ENCODE measurements around the gene ZBTB20.
"Not testable (repeated sequence)": the region's sequence is repeated elsewhere in the genome, so short reads cannot be mapped to it uniquely, and the experiment has no call there.

ZBTB20 gene

DNA sequence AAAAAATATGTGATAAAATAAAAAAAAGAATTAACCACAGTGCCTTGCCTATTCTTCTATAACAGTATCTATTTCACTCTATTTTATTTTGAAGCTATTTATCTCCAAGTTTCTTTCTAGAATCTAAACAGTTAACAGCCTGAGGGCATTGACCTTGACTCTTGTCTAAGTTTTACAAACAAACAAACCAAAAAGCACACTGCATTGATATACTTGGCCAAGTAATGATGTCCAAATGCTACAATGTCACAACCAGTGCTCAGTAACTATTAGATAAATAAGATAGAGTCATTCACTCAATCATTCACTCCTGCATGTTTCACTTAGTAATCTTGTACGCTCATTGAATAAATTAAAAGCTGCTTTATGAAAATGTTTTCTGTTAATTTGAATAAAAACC, 466.8 kb downstream of the ZBTB20 start:
- Mint-ChIP-seq H3K4me1 (ENCODE audit: low read depth) (no peaks in the 10 kb centered on the region), H3K27me3 (ENCODE audit: low read depth) (no peaks in the 10 kb centered on the region), H3K4me3 (no peak overlapping the region), H3K9me3 (peaks cover 5% of the 10 kb centered on the region), H3K36me3 (ENCODE audit: low read depth) (no peaks in the 10 kb centered on the region), H3K27ac (no peak overlapping the region)

DNA sequence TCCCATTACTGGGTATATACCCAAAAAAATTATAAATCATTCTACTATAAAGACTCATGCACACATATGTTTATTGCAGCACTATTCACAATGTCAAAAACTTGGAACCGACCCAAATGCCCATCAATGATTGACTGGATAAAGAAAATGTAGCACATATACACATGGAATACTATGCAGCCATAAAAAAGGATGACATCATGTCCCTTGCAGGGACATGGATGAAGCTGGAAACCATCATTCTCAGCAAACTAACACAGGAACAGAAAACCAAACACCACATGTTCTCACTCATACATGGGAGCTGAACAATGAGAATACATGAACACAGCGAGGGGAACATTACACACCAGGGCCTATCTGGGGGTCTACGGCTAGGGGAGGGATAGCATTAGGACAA, 467.3 kb downstream of the ZBTB20 start:
- H3K36me3 Mint-ChIP-seq (ENCODE audit: low read depth); H3K27ac Mint-ChIP-seq; H3K27me3 Mint-ChIP-seq (ENCODE audit: low read depth); H3K9me3 Mint-ChIP-seq; H3K4me3 Mint-ChIP-seq; H3K4me1 Mint-ChIP-seq (ENCODE audit: low read depth): not testable (repeated sequence)

DNA sequence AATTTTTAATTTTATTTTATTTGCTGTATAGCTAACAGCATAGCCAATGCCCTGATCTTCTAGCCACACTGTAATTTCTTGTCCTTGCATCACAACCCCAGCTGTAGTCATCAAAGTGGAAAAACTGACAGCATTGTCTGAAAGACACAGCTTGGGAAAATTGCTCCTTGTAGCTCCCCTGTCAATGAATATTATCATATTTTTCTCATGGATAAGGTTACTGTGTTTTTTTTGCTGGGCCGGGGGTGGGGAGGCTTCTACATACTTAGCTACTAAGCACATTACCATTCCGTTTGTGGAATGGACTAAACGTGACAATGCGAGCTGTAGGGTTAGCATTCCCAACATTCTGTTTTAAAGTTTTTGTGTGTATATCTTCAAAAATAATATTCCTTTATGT, 472.0 kb downstream of the ZBTB20 start:
- no peak overlapping the region for H3K4me3 Mint-ChIP-seq
- no peaks in the 10 kb centered on the region for H3K4me1 Mint-ChIP-seq (ENCODE audit: low read depth)
- no peak overlapping the region for H3K27ac Mint-ChIP-seq
- H3K9me3 Mint-ChIP-seq: no peaks in the 10 kb centered on the region
- no peaks in the 10 kb centered on the region for H3K36me3 Mint-ChIP-seq (ENCODE audit: low read depth)
- no peaks in the 10 kb centered on the region for H3K27me3 Mint-ChIP-seq (ENCODE audit: low read depth)

DNA sequence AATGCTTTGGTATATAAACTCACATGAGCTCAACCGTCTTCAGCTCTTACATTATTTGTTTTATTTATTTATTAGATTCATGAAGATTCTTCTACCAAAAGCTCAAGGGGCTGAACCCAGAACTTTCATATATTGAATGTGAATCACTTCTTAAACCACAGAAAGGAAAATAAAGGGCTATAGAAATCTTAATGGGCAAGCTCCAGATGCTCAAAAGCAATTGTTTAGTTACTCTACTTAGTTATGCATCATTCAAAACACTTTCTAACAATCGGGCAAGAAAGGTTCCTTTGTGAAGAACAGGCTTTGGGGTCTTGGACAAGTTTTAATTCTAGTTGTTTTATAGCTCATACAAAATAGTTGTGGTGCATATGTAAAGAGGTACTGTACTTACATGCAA, 473.1 kb downstream of the ZBTB20 start:
- H3K36me3 Mint-ChIP-seq (ENCODE audit: low read depth): no peaks in the 10 kb centered on the region
- no peaks in the 10 kb centered on the region for H3K4me1 Mint-ChIP-seq (ENCODE audit: low read depth)
- H3K9me3 Mint-ChIP-seq: no peaks in the 10 kb centered on the region
- no peak overlapping the region for H3K27ac Mint-ChIP-seq
- H3K4me3 Mint-ChIP-seq: no peak overlapping the region
- no peaks in the 10 kb centered on the region for H3K27me3 Mint-ChIP-seq (ENCODE audit: low read depth)

DNA sequence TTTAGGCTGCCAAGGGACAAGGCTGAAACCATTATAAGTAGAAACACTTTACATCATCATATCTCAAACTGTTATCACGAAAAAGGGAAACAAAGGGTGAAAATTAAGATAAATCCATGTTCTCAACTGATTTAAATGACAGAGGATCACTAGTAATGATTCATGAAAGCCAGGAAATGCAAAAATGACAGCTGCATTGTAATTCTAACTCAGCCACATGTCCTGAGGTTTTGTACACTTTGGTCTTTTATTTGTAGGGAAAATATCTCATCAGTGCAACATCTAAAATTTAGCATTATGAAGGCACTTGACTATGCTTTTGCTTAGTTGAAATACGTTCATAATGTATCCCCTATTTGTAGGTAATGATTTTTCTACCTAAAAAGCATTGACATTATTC, 473.6 kb downstream of the ZBTB20 start:
- H3K4me1 Mint-ChIP-seq (ENCODE audit: low read depth): no peaks in the 10 kb centered on the region
- H3K4me3 Mint-ChIP-seq: no peak overlapping the region
- H3K27ac Mint-ChIP-seq: no peak overlapping the region
- no peaks in the 10 kb centered on the region for H3K27me3 Mint-ChIP-seq (ENCODE audit: low read depth)
- no peaks in the 10 kb centered on the region for H3K9me3 Mint-ChIP-seq
- no peaks in the 10 kb centered on the region for H3K36me3 Mint-ChIP-seq (ENCODE audit: low read depth)

DNA sequence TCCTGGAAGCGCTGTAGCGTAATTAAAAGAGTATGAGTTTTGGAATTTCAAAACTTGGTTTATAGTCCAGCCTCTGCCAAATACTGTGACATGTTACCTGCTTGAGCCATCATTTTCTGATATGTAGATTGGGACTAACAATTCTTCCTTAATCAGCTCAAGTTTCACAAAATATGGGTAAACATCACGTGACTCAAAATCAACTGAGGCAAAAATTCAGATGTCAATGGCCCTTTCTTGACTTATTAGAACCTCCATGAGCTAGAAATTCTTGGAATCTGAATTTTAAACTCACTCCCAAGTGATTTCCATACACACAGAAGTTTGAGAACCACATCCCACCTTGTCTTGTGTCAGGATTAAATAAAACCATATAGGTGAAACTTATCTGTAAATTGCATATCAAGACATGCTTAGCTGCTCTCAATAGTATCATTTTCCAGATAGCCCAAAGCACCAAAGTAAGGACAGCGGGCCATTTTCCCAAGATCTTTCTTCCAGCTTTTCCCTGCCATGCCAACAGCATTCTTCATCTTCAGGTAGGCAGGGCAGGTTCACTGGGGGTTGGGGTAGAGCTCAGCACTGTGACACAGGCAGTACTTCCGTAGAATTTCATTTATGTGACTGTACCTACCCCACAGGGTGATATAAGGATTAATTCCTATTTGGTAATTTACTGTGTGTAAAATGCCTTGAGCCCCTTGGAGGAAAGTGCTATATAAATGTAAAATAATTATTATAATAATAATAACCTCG, 474.2 kb downstream of the ZBTB20 start:
- Mint-ChIP-seq H3K4me1 (ENCODE audit: low read depth) (no peaks in the 10 kb centered on the region), H3K27me3 (ENCODE audit: low read depth) (no peaks in the 10 kb centered on the region), H3K4me3 (no peak overlapping the region), H3K9me3 (no peaks in the 10 kb centered on the region), H3K27ac (no peak overlapping the region), H3K36me3 (ENCODE audit: low read depth) (no peaks in the 10 kb centered on the region)

DNA sequence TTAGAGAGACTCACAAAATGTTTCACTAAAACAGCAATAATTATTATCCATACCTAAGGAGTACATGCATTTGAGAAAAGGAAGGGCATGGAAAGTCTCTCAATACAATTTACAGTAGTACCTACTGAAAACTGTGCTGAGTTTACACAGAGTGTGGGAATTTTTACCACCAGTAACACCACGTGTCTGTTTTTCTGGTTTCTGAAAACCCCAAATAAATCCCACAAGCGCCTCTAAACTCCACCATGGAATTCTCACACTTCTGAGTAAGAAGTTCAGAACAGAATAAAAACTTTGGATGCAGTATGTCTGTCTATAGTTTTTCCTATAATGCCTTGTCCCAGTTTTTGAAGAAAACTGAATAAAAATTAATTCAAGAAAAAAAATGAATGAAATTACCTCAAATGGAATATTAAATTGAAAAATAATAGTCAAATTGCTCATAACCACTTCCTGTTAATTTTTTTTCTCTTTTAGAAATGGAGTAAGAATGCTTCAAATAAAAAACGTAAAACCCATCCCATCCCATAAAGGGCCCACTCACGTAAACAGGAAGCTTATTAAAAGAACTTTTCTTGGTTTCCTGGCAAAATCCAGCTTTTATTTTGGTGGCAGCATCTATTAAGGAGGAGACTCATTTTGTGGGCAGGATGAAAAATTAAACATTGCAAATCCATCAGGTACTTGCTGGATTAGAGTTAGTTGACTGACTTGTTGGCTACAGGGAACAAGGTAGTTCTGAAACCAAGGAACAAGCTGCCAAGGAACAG, 475.2 kb downstream of the ZBTB20 start:
- Mint-ChIP-seq H3K4me3 (no peak overlapping the region), H3K27me3 (ENCODE audit: low read depth) (no peaks in the 10 kb centered on the region), H3K36me3 (ENCODE audit: low read depth) (no peaks in the 10 kb centered on the region), H3K27ac (no peak overlapping the region), H3K4me1 (ENCODE audit: low read depth) (no peaks in the 10 kb centered on the region), H3K9me3 (no peaks in the 10 kb centered on the region)

DNA sequence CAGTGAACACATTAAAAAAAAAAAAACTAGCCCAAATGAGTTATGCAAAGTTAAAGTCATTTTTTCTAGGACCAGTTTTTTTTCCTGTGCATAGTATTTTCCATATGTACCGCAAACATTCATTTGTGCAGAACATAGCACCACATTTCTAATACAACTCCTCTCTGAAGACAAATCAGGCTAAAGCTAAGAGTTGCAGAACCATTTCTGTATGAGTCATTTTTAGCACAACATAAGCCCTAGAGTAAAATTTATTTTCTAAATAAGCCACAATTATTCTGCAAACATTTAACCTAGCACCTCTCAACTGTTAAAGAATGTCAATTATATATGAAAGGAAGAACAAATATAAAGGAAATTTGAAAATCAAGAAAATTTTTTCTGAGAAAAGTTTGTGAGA, 477.5 kb downstream of the ZBTB20 start:
- Mint-ChIP-seq H3K27ac (no peak overlapping the region), H3K4me3 (no peak overlapping the region), H3K27me3 (ENCODE audit: low read depth) (no peaks in the 10 kb centered on the region)

DNA sequence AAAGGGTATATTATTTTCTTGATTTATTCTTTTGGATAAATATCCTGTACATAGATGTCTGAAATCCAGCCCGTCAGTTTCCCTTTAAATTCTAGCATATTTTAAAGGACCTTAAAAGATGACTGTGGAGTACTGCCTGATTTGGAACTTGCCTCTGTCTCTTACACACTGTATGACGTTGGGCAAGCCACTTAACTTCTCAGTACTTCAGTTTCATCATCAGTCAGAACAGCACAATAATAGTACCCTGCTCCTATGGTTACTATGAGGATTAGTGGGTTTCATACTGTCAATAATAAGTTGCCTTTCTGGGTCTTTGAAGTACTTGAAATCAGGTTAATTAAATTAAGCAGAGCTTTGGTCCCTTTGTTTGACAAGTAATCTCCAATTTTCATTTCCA, 479.0 kb downstream of the ZBTB20 start:
- H3K27me3 Mint-ChIP-seq (ENCODE audit: low read depth): no peaks in the 10 kb centered on the region
- H3K27ac Mint-ChIP-seq: no peak overlapping the region
- no peaks in the 10 kb centered on the region for H3K9me3 Mint-ChIP-seq
- no peak overlapping the region for H3K4me3 Mint-ChIP-seq
- H3K36me3 Mint-ChIP-seq (ENCODE audit: low read depth): no peaks in the 10 kb centered on the region
- H3K4me1 Mint-ChIP-seq (ENCODE audit: low read depth): no peaks in the 10 kb centered on the region

More for the DNA sequence above, 477.5 kb downstream of the ZBTB20 start:
- Mint-ChIP-seq H3K9me3 (no peaks in the 10 kb centered on the region), H3K36me3 (ENCODE audit: low read depth) (no peaks in the 10 kb centered on the region), H3K4me1 (ENCODE audit: low read depth) (no peaks in the 10 kb centered on the region)

DNA sequence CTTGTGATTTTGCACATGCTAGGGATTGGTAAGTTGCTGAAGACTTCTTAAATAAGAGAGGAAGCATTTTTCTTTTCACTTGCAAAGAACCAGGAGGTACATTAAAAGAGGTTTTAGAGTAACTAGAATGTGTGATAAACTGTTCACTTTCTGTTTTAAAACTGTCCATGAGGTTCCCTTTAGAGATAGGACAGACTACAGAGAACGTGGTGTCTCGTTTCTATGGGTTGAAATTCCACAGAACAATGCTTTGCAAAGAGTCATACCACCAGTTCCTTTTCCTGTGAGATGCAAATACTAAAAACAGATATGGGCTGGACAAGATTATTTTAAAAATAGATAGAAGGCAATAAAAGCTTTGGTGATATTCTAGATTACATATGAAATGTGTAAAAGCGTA, 480.5 kb downstream of the ZBTB20 start:
- no peaks in the 10 kb centered on the region for H3K36me3 Mint-ChIP-seq (ENCODE audit: low read depth)
- no peak overlapping the region for H3K27ac Mint-ChIP-seq
- H3K4me3 Mint-ChIP-seq: no peak overlapping the region
- H3K9me3 Mint-ChIP-seq: no peaks in the 10 kb centered on the region
- no peaks in the 10 kb centered on the region for H3K4me1 Mint-ChIP-seq (ENCODE audit: low read depth)
- H3K27me3 Mint-ChIP-seq (ENCODE audit: low read depth): no peaks in the 10 kb centered on the region

DNA sequence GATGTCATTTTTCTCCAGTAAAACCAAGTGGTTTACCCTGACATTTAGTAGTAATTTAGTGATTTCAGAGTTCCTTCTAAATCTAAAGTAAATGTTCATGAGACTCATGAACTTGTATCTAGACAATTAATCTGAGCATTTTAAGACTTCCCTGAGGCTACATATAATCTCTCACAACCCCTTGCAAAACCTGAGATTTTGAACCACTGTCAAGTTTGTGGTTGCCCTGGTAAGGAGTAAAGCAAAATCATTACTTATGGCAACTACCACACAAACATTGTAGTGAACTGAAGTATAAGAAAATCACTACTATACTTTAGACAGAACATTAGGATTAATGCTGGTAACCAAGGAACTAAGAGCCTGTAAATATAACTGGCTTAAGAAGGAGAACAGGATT, 483.1 kb downstream of the ZBTB20 start:
- H3K4me3 Mint-ChIP-seq: no peak overlapping the region
- H3K27me3 Mint-ChIP-seq (ENCODE audit: low read depth): no peaks in the 10 kb centered on the region
- no peak overlapping the region for H3K27ac Mint-ChIP-seq
- no peaks in the 10 kb centered on the region for H3K36me3 Mint-ChIP-seq (ENCODE audit: low read depth)
- peaks cover 6% of the 10 kb centered on the region for H3K9me3 Mint-ChIP-seq
- no peaks in the 10 kb centered on the region for H3K4me1 Mint-ChIP-seq (ENCODE audit: low read depth)

DNA sequence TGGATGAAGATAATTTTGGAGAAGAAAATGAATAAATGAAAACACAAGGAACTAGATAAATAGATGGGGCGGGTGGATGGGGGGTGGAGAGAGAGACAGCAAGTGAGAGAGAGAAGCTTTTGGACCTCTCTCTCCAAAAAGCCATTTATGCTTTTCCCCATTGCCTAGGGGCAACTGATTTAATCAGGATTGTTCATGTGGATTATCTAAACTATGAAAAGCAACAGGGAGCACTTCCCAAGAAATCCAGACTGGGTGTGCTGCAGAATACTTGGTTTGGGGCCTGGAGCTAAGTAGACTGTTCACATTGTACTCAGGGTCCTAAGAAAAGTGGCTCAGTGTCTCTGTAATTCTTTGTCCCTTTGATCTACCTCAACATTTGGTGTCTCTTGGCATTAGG, 486.3 kb downstream of the ZBTB20 start:
- Mint-ChIP-seq H3K36me3 (ENCODE audit: low read depth) (no peaks in the 10 kb centered on the region), H3K9me3 (peaks cover 6% of the 10 kb centered on the region), H3K4me1 (ENCODE audit: low read depth) (no peaks in the 10 kb centered on the region), H3K27me3 (ENCODE audit: low read depth) (no peaks in the 10 kb centered on the region), H3K27ac (no peak overlapping the region), H3K4me3 (no peak overlapping the region)

DNA sequence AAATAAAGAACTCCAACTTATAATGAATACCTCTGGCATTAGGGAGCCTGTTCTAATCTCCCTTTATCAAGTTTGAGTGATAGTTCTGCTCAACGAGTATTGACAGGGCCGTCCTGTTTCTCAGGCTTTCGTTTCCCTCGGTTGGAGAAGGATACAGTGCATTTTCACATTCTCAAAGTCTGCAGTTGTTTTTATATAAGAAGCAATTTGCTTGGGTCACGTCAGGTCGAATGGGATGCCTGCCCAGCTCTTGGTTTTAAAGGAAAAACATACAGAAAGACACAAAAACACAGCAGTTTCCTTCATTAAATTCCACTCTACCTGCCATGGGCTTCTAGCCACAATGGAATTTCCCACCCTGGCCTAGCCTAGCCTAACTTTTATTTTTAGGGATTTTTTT, 487.0 kb downstream of the ZBTB20 start:
- Mint-ChIP-seq H3K9me3 (peaks cover 6% of the 10 kb centered on the region), H3K4me1 (ENCODE audit: low read depth) (no peaks in the 10 kb centered on the region), H3K4me3 (no peak overlapping the region), H3K36me3 (ENCODE audit: low read depth) (no peaks in the 10 kb centered on the region), H3K27me3 (ENCODE audit: low read depth) (no peaks in the 10 kb centered on the region), H3K27ac (no peak overlapping the region)

DNA sequence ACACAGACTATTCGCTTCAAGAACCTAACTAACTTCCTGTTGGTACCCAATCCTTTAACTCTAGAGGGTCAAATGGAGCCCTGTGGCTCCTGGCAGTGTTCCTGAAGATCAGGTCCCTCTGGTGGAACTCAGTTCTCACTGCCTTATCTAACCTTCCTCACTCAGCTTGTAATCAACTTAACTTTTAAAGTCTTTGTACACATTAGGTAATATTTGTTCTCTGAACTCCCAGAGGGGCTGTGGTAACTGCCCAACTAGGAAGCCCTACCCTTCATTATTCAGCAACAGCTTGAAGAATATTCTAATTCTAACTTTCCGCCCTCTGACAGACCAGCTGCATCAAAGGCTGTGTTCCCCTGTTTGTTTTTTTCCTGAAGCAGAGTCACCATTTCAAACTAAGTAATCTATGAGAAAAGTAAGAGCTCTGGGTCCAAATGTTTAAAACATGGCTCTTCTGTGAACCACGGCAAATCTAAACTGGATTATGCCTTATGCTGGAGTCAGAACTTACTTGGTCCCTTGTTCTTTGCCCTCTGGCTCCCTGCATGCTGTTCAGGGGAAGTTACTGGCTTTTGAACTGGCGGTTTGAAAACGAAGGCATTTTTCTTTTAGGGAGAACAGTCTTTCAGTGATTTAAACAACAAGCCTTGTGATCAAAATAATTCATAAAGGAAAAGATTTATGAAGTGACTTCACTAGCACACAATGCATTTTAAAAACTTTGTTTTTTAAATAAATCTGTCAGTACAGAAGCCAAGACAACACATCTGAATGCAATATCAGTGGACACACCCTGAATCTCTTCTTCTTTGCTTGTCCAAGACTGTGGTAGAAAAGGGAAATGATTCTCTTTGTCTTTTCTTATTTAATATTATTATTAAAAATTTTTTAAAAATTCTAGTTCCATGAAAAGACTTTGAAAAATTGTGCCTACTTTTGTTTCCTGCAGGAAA, 487.7 kb downstream of the ZBTB20 start:
- H3K27ac Mint-ChIP-seq: no peak overlapping the region
- peaks cover 6% of the 10 kb centered on the region for H3K9me3 Mint-ChIP-seq
- H3K4me1 Mint-ChIP-seq (ENCODE audit: low read depth): no peaks in the 10 kb centered on the region
- no peaks in the 10 kb centered on the region for H3K36me3 Mint-ChIP-seq (ENCODE audit: low read depth)
- H3K27me3 Mint-ChIP-seq (ENCODE audit: low read depth): no peaks in the 10 kb centered on the region
- no peak overlapping the region for H3K4me3 Mint-ChIP-seq
